Posterior vena cava (tissue), 2 donors: ENCODE results near the gene PCDH15. TPM values are rescaled to one million over a fixed set of nuclear protein-coding genes. Genes with fewer than 3 reads are reported as not detected.
"Not testable (repeated sequence)": the region's sequence is repeated elsewhere in the genome, so short reads cannot be mapped to it uniquely, and the experiment has no call there.

ENCODE experiments used
- DNase-seq: peaks from one replicate; pipeline ENCODE4 v3.0.0-alpha.2; 2020; ENCODE audit warnings: low spot score
- intact Hi-C, 2 donors: fragments of 100-400 bp; cut with DNase I; formaldehyde crosslinking; loops; one replicate each; pipeline versions ENCODE4 v1.14.1 to v1.14.2; 2022 to 2023
- total RNA-seq, 2 donors: library from RNA; stranded (reverse); fragmentation: NEBNext Ultra II Directional; extraction: Animal tissue kit (Norgen Biotek cat#: 25700); gene quantifications; one replicate each; pipeline ENCODE4 v1.2.1, GENCODE V29; 2021
- donor health status: DM: yes; HTN: yes; CAD: no.
- donor health status: DM: yes; HTN: yes; CAD: no.

PCDH15 gene
- total RNA-seq, 2 donors from 2014 or later = 0.33 to 0.60 TPM

GRCh38 chr10:53930648-53931047 is 870.4 kb downstream of the PCDH15 start:
- no peak for DNase-seq

GRCh38 chr10:53924051-53924700 is 876.9 kb downstream of the PCDH15 start:
- DNase-seq = peak; percentile 76
- intact Hi-C loops = not testable (repeated sequence)

More at GRCh38 chr10:53930648-53931047, 870.4 kb downstream of the PCDH15 start:
- intact Hi-C loops = no loop called here

- intact Hi-C loops = no loop called here
- DNase-seq = no peak
Measured at GRCh38 chr10:53918755-53919154, 882.3 kb downstream of the PCDH15 start.

- intact Hi-C loops = no loop called here
- DNase-seq = no peak
Measured at GRCh38 chr10:53909791-53910190, 891.2 kb downstream of the PCDH15 start.

GRCh38 chr10:53904506-53905241 is 896.4 kb downstream of the PCDH15 start:
- DNase-seq = no peak
- intact Hi-C loops = no loop called here

- DNase-seq = no peak
- intact Hi-C loops = no loop called here
Measured at GRCh38 chr10:53903756-53904155, 897.3 kb downstream of the PCDH15 start.

- no peak for DNase-seq
- intact Hi-C loops = no loop called here
Measured at GRCh38 chr10:53899463-53900160, 901.4 kb downstream of the PCDH15 start.

- intact Hi-C loops = no loop called here
- DNase-seq = no peak
Measured at GRCh38 chr10:53898532-53898931, 902.5 kb downstream of the PCDH15 start.

- no peak for DNase-seq
- intact Hi-C loops = no loop called here
Measured at GRCh38 chr10:53894145-53894544, 906.9 kb downstream of the PCDH15 start.

- intact Hi-C loops = no loop called here
- no peak for DNase-seq
Measured at GRCh38 chr10:53893061-53893460, 908.0 kb downstream of the PCDH15 start.

GRCh38 chr10:53886325-53887300 is 914.4 kb downstream of the PCDH15 start:
- no peak for DNase-seq
- intact Hi-C loops = no loop called here

GRCh38 chr10:53864846-53865245 is 936.2 kb downstream of the PCDH15 start:
- DNase-seq = no peak
- intact Hi-C loops = no loop called here

- intact Hi-C loops = no loop called here
- no peak for DNase-seq
Measured at GRCh38 chr10:53852450-53853175, 948.4 kb downstream of the PCDH15 start.

- intact Hi-C loops = no loop called here
- no peak for DNase-seq
Measured at GRCh38 chr10:53846809-53847208, 954.2 kb downstream of the PCDH15 start.

GRCh38 chr10:53843736-53844362 is 957.2 kb downstream of the PCDH15 start:
- DNase-seq = no peak
- intact Hi-C loops = no loop called here

- DNase-seq = no peak
- intact Hi-C loops = no loop called here
Measured at GRCh38 chr10:53841483-53842145, 959.4 kb downstream of the PCDH15 start.

GRCh38 chr10:53840653-53841052 is 960.4 kb downstream of the PCDH15 start:
- DNase-seq = no peak
- intact Hi-C loops = no loop called here
